GM18951 (cell line): ENCODE measurements around the gene HFM1.
"Not testable (repeated sequence)": the region's sequence is repeated elsewhere in the genome, so short reads cannot be mapped to it uniquely, and the experiment has no call there.

Experiments used
- POLR2A ChIP-seq: IDR thresholded peaks from 4 replicates; pipeline ENCODE4 v1.6.1; 2011; ENCODE audit warnings: mild to moderate bottlenecking; ENCODE audit not compliant: insufficient read length, insufficient read depth; ENCODE audit errors: extremely low read depth
- in situ Hi-C: fragments of 300-500 bp; cut with MboI; formaldehyde crosslinking; loops from one replicate; pipeline ENCODE4 v1.12.0; 2022; ENCODE audit warnings: low sequenced_read_pairs, mixed read lengths, inconsistent platforms; ENCODE audit not compliant: unreplicated experiment

Gene HFM1

GRCh38 chr1:91402023-91402422 is 2.6 kb downstream of the HFM1 start:
- TF ChIP-seq POLR2A = no peak
- in situ Hi-C loops = no loop called here

GRCh38 chr1:91400133-91400725 is 4.4 kb downstream of the HFM1 start:
- in situ Hi-C loops = no loop called here
- no peak for TF ChIP-seq POLR2A

- in situ Hi-C loops = no loop called here
- no peak for TF ChIP-seq POLR2A
Measured at GRCh38 chr1:91398291-91398690, 6.3 kb downstream of the HFM1 start.

- TF ChIP-seq POLR2A = no peak
- in situ Hi-C loops = no loop called here
Measured at GRCh38 chr1:91397605-91398004, 7.0 kb downstream of the HFM1 start.

- in situ Hi-C loops = no loop called here
- TF ChIP-seq POLR2A = no peak
Measured at GRCh38 chr1:91393042-91393441, 11.6 kb downstream of the HFM1 start.

GRCh38 chr1:91386109-91386508 is 18.5 kb downstream of the HFM1 start:
- in situ Hi-C loops = no loop called here
- no peak for TF ChIP-seq POLR2A

GRCh38 chr1:91383456-91383855 is 21.2 kb downstream of the HFM1 start:
- in situ Hi-C loops = no loop called here
- TF ChIP-seq POLR2A = no peak

- no peak for TF ChIP-seq POLR2A
- in situ Hi-C loops = no loop called here
Measured at GRCh38 chr1:91381844-91382243, 22.8 kb downstream of the HFM1 start.

GRCh38 chr1:91374086-91374485 is 30.6 kb downstream of the HFM1 start:
- in situ Hi-C loops = no loop called here
- TF ChIP-seq POLR2A = no peak

GRCh38 chr1:91372230-91372629 is 32.4 kb downstream of the HFM1 start:
- in situ Hi-C loops = not testable (repeated sequence)

- no peak for TF ChIP-seq POLR2A
- in situ Hi-C loops = no loop called here
Measured at GRCh38 chr1:91349524-91349923, 55.1 kb downstream of the HFM1 start.

GRCh38 chr1:91346824-91347223 is 57.8 kb downstream of the HFM1 start:
- no peak for TF ChIP-seq POLR2A
- in situ Hi-C loops = no loop called here

- no peak for TF ChIP-seq POLR2A
- in situ Hi-C loops = no loop called here
Measured at GRCh38 chr1:91345395-91346005, 59.1 kb downstream of the HFM1 start.

GRCh38 chr1:91338501-91338900 is 66.1 kb downstream of the HFM1 start:
- no peak for TF ChIP-seq POLR2A
- in situ Hi-C loops = no loop called here

- in situ Hi-C loops = no loop called here
- no peak for TF ChIP-seq POLR2A
Measured at GRCh38 chr1:91335603-91336002, 69.0 kb downstream of the HFM1 start.
